Right cardiac atrium (tissue), 5 donors: ENCODE results near the gene EXPH5. TPM values are rescaled to one million over a fixed set of nuclear protein-coding genes. Genes with fewer than 3 reads are reported as not detected.

Experiments
- polyA plus RNA-seq: library from polyadenylated mRNA; stranded (reverse); fragments of 200-250 nt; gene quantifications from one replicate; pipeline ENCODE4 v1.2.3, GENCODE V29; 2013
- total RNA-seq, 4 donors: library from RNA; stranded (reverse); fragmentation: NEBNext Ultra II Directional; extraction: Animal tissue kit (Norgen Biotek cat#: 25700); gene quantifications; one replicate each; pipeline ENCODE4 v1.2.1, GENCODE V29; 2021
- donor health status: healthy with polysubstance abuse.
- donor health status: DM: no; HTN: yes; CAD: no.
- donor health status: DM: no; HTN: no; CAD: no.
- donor health status: DM: no; HTN: yes; CAD: no; lungs with severe emphysema.
- donor health status: DM: yes; HTN: yes; CAD: no.

The EXPH5 gene
- total and polyA plus RNA-seq, 5 donors = 0.41 to 5.0 (median 2.4) TPM

Other genes starting within 250 kb of the EXPH5 start
- gene C11orf65, start 126.2 kb downstream of the EXPH5 start, total RNA-seq = 1 to 10 TPM in 1 of 4 donors, under 1 TPM in 3; 0.44 to 1.0 (median 0.69) TPM
- 0.54 TPM for gene C11orf65, start 126.2 kb downstream of the EXPH5 start, polyA plus RNA-seq
- 10 to 100 TPM; 18.1 to 23.9 (median 21.3) TPM for gene POGLUT3, start 95.4 kb downstream of the EXPH5 start, total RNA-seq
- 12.4 TPM for gene POGLUT3, start 95.4 kb downstream of the EXPH5 start, polyA plus RNA-seq
- 10 to 100 TPM; 14.8 to 20.2 (median 15.3) TPM for gene DDX10, start 71.3 kb upstream of the EXPH5 start, total RNA-seq
- 13.2 TPM for gene DDX10, start 71.3 kb upstream of the EXPH5 start, polyA plus RNA-seq